Calu3 (cell line): Measurements from ENCODE around the gene TMEM229A. TPM values are rescaled to one million over a fixed set of nuclear protein-coding genes. Genes with fewer than 3 reads are reported as not detected.
"Not testable (repeated sequence)": the region's sequence is repeated elsewhere in the genome, so short reads cannot be mapped to it uniquely, and the experiment has no call there.

Experiments used
- BruUV-seq: library from RNA; stranded (reverse); fragments of 400-500 nt; replicated peaks from 2 replicates; lab custom pipeline; 2021; lab: Mats Ljungman, UMichigan
- CTCF ChIA-PET: fragments of 300-600 bp; sonication (Branson Sonifier 250); formaldehyde crosslinking; loops from one replicate; lab custom pipeline; 2022; ENCODE audit warnings: antibody characterized with exemption; lab: Charles Lee
- DNase-seq: peaks from one replicate; pipeline ENCODE4 v3.0.0; 2022
- H3K27ac Mint-ChIP-seq: one replicate; pipeline ENCODE4 v1.8.0; 2022; ENCODE audit warnings: mixed read lengths; ENCODE audit not compliant: unreplicated experiment
- H3K27me3 Mint-ChIP-seq: one replicate; pipeline ENCODE4 v1.8.0; 2022; ENCODE audit warnings: mixed read lengths; ENCODE audit not compliant: unreplicated experiment
- H3K36me3 Mint-ChIP-seq: one replicate; pipeline ENCODE4 v1.8.0; 2022; ENCODE audit warnings: mild to moderate bottlenecking, moderate library complexity, mixed read lengths; ENCODE audit not compliant: insufficient read depth, unreplicated experiment
- H3K4me1 Mint-ChIP-seq: one replicate; pipeline ENCODE4 v1.8.0; 2022; ENCODE audit warnings: mild to moderate bottlenecking, low read depth, mixed read lengths; ENCODE audit not compliant: unreplicated experiment
- H3K4me3 Mint-ChIP-seq: one replicate; pipeline ENCODE4 v1.8.0; 2022; ENCODE audit warnings: mild to moderate bottlenecking, low read depth, moderate library complexity, mixed read lengths; ENCODE audit not compliant: unreplicated experiment
- H3K9me3 Mint-ChIP-seq: one replicate; pipeline ENCODE4 v1.8.0; 2022; ENCODE audit warnings: low read depth, mixed read lengths; ENCODE audit not compliant: unreplicated experiment
- CTCF ChIP-seq: fragments of 200-600 bp; IDR thresholded peaks from one replicate; pipeline ENCODE4 v1.8.0; 2022; ENCODE audit warnings: antibody characterized with exemption; ENCODE audit not compliant: unreplicated experiment
- intact Hi-C: fragments of 100-400 bp; cut with micrococcal nuclease; formaldehyde crosslinking; loops from one replicate; pipeline ENCODE4 v1.10.0; 2022; ENCODE audit not compliant: unreplicated experiment
- total RNA-seq: library from RNA; stranded (reverse); gene quantifications from 2 replicates; pipeline ENCODE4 v1.2.3, GENCODE V29; 2022

Gene TMEM229A
- total RNA-seq, 1 experiment from 2014 or later: not detected

- Mint-ChIP-seq H3K27ac (no peak overlapping the region), H3K4me1 (peaks cover 30% of the 10 kb centered on the region), H3K36me3 (peaks cover 4% of the 10 kb centered on the region), H3K9me3 (no peaks in the 10 kb centered on the region), H3K27me3 (peaks cover 43% of the 10 kb centered on the region), H3K4me3 (no peak overlapping the region)
- BruUV-seq: no TSS peak
- no peak for TF ChIP-seq CTCF
- DNase-seq: no peak
- intact Hi-C loops: no loop called here
- CTCF ChIA-PET: no interaction called here
These were observed 8.6 kb upstream of the TMEM229A start for GRCh38 chr7:124041439-124041838.

- H3K9me3 Mint-ChIP-seq, CTCF ChIA-PET, DNase-seq, BruUV-seq, H3K4me3 Mint-ChIP-seq, H3K36me3 Mint-ChIP-seq, H3K27ac Mint-ChIP-seq: not testable (repeated sequence)
- intact Hi-C loops: loop anchor here (5.0 kb wide), 1 partner anchor 49 kb away; no protein-coding TSS in a partner anchor
- peaks cover 17% of the 10 kb centered on the region for H3K4me1 Mint-ChIP-seq
- peaks cover 76% of the 10 kb centered on the region for H3K27me3 Mint-ChIP-seq
These were observed 5.0 kb upstream of the TMEM229A start for GRCh38 chr7:124037902-124038301.

GRCh38 chr7:124035706-124036105, 2.8 kb upstream of the TMEM229A start:
- Mint-ChIP-seq H3K4me3 (no peak overlapping the region), H3K27me3 (peaks cover 96% of the 10 kb centered on the region), H3K27ac (no peak overlapping the region), H3K36me3 (peaks cover 15% of the 10 kb centered on the region), H3K4me1 (peaks cover 25% of the 10 kb centered on the region), H3K9me3 (no peaks in the 10 kb centered on the region)
- CTCF ChIA-PET: no interaction called here
- intact Hi-C loops: loop anchor here (5.0 kb wide), 1 partner anchor 52 kb away; no protein-coding TSS in a partner anchor
- no TSS peak for BruUV-seq
- no peak for TF ChIP-seq CTCF
- no peak for DNase-seq

GRCh38 chr7:124034754-124035100, 1.9 kb upstream of the TMEM229A start:
- no peak for TF ChIP-seq CTCF
- CTCF ChIA-PET: no interaction called here
- Mint-ChIP-seq H3K9me3 (no peaks in the 10 kb centered on the region), H3K36me3 (peaks cover 15% of the 10 kb centered on the region), H3K27ac (no peak overlapping the region), H3K4me3 (no peak overlapping the region), H3K27me3 (peaks cover 86% of the 10 kb centered on the region), H3K4me1 (peaks cover 25% of the 10 kb centered on the region)
- intact Hi-C loops: loop anchor here (5.0 kb wide), 2 partner anchors 53 to 107 kb away; partner anchors contain the start of gene SPAM1
- BruUV-seq: no TSS peak
- no peak for DNase-seq
